ENCODE results near the gene TMEM190.

Gene TMEM190

GRCh38 chr19:55424518-55424917 is 47.9 kb downstream of the TMEM190 start:
- DNase-seq = no peak

- DNase-seq = no peak
Measured at GRCh38 chr19:55426042-55426441, 49.4 kb downstream of the TMEM190 start.
